Suprapubic skin (tissue), 4 donors: ENCODE results near the gene GUCY1A2. TPM values are rescaled to one million over a fixed set of nuclear protein-coding genes. Genes with fewer than 3 reads are reported as not detected.
"Not testable (repeated sequence)": the region's sequence is repeated elsewhere in the genome, so short reads cannot be mapped to it uniquely, and the experiment has no call there.

Experiments
- DNase-seq, 2 donors: peaks; one replicate each; pipeline ENCODE4 v3.0.0-alpha.2; 2019; ENCODE audit warnings: low spot score in 2 of 2
- H3K27ac ChIP-seq: fragments of 200-600 bp; sonication (generic); one replicate; pipeline ENCODE4 v1.5.1; 2019
- H3K27me3 ChIP-seq: fragments of 200-600 bp; sonication (generic); one replicate; pipeline ENCODE4 v1.5.1; 2019
- H3K36me3 ChIP-seq: fragments of 200-600 bp; sonication (generic); one replicate; pipeline ENCODE4 v1.5.1; 2019
- H3K4me1 ChIP-seq: fragments of 200-600 bp; sonication (generic); one replicate; pipeline ENCODE4 v1.5.1; 2019
- H3K4me3 ChIP-seq: fragments of 200-600 bp; sonication (generic); one replicate; pipeline ENCODE4 v1.5.1; 2019; ENCODE audit warnings: mild to moderate bottlenecking
- H3K9me3 ChIP-seq: fragments of 200-600 bp; sonication (generic); one replicate; pipeline ENCODE4 v1.5.1; 2019
- EP300 ChIP-seq: sonication (generic); formaldehyde crosslinking; IDR thresholded peaks from one replicate; pipeline ENCODE4 v1.6.1; 2017; ENCODE audit warnings: antibody characterized with exemption
- POLR2A ChIP-seq, 2 donors: fragments of 450-650 bp; IDR thresholded peaks; one replicate each; pipeline ENCODE4 v1.6.1; 2017; ENCODE audit warnings: antibody characterized with exemption in 2 of 2, mild to moderate bottlenecking in 2 of 2, moderate library complexity in 2 of 2
- POLR2AphosphoS5 ChIP-seq, 3 donors: sonication (generic); formaldehyde crosslinking; IDR thresholded peaks; one replicate each; pipeline ENCODE4 v1.6.1; 2017; ENCODE audit warnings: antibody characterized with exemption in 3 of 3
- WGBS: methylation state at CpG from one replicate; pipeline ENCODE4 v1.1.5; 2018; 5-methylcytosine and 5-hydroxymethylcytosine counted together
- total RNA-seq, 4 donors: library from RNA; depleted of rRNA; stranded (reverse); fragments of >200 nt; gene quantifications; one replicate each; pipeline ENCODE4 v1.1.0, GENCODE V29; 2016
- TF ChIP-seq, protein P1 (sequence below), 2 donors: fragments of 200-600 bp in 1 of 2; fragments of 450-650 bp in 1 of 2; sonication (generic) in 1 of 2; IDR thresholded peaks; one replicate each; pipeline ENCODE4 v1.5.1; 2016 to 2019; ENCODE audit warnings: antibody characterized with exemption in 2 of 2, mild to moderate bottlenecking in 1 of 2, moderate library complexity in 1 of 2

The GUCY1A2 gene
- total RNA-seq, 4 donors from 2014 or later, result 0.49 to 2.7 (median 1.2) TPM

DNA sequence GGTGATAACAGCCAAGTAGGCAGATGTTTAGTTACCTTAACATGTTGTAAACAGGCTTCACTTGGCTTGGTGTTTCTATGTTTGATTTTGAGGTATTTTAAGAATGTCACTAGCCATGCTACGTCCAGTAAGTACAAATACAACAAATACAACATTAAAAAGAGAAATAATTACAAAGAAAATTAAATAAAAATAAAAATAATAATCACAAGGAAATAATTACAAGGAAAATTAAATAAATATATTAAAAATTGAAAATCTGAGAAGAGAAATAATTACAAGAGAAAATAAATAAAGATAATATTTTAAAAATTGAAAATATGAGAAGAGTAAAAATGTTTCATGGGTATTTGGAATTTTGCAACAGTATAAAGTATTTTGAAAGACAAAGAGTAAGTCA, 103.9 kb downstream of the GUCY1A2 start:
- no peaks in the 10 kb centered on the region for H3K27me3 ChIP-seq
- no peak for TF ChIP-seq POLR2AphosphoS5 (IDR thresholded peaks at IDR 0.05)
- no peak for TF ChIP-seq EP300
- TF ChIP-seq, protein P1, sequence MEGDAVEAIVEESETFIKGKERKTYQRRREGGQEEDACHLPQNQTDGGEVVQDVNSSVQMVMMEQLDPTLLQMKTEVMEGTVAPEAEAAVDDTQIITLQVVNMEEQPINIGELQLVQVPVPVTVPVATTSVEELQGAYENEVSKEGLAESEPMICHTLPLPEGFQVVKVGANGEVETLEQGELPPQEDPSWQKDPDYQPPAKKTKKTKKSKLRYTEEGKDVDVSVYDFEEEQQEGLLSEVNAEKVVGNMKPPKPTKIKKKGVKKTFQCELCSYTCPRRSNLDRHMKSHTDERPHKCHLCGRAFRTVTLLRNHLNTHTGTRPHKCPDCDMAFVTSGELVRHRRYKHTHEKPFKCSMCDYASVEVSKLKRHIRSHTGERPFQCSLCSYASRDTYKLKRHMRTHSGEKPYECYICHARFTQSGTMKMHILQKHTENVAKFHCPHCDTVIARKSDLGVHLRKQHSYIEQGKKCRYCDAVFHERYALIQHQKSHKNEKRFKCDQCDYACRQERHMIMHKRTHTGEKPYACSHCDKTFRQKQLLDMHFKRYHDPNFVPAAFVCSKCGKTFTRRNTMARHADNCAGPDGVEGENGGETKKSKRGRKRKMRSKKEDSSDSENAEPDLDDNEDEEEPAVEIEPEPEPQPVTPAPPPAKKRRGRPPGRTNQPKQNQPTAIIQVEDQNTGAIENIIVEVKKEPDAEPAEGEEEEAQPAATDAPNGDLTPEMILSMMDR (IDR thresholded peaks at IDR 0.05), result no peak
- no peak for TF ChIP-seq POLR2A (IDR thresholded peaks at IDR 0.05)
- H3K4me3 ChIP-seq, result no peak overlapping the region
- no peaks in the 10 kb centered on the region for H3K9me3 ChIP-seq
- whole genome bisulfite sequencing, result 70% methylated on average over 1 of the region's 1 CpG
- H3K27ac ChIP-seq, result no peak overlapping the region
- H3K4me1 ChIP-seq, result no peaks in the 10 kb centered on the region
- DNase-seq, result no peak
- H3K36me3 ChIP-seq, result no peaks in the 10 kb centered on the region

DNA sequence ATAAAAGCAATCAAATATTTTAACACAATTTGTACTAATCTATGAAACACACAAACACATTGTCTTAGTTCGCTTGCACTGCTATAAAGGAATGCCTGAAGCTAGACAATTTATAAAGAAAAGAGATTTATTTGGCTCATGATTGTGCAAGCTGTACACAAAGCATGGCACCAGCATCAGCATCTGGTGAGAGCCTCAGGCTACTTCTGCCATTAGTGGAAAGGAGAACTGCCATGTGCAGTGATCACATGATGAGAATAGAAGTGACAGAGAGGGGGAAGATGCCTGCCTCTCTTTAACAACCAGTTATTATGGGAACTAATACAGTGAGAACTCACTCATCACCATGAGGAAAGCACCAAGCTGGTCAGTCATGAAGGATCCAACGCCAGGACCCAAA, 105.1 kb downstream of the GUCY1A2 start:
- Histone ChIP-seq H3K4me1 (no peaks in the 10 kb centered on the region), H3K4me3 (no peak overlapping the region), H3K27me3 (no peaks in the 10 kb centered on the region), H3K36me3 (no peaks in the 10 kb centered on the region), H3K27ac (no peak overlapping the region), H3K9me3 (no peaks in the 10 kb centered on the region)
- TF ChIP-seq, protein P1 (IDR thresholded peaks at IDR 0.05), result no peak
- TF ChIP-seq POLR2AphosphoS5 (IDR thresholded peaks at IDR 0.05) (no peak), POLR2A (IDR thresholded peaks at IDR 0.05) (no peak), EP300 (no peak)
- no peak for DNase-seq
- 76% methylated on average over 2 of the region's 2 CpGs for WGBS

DNA sequence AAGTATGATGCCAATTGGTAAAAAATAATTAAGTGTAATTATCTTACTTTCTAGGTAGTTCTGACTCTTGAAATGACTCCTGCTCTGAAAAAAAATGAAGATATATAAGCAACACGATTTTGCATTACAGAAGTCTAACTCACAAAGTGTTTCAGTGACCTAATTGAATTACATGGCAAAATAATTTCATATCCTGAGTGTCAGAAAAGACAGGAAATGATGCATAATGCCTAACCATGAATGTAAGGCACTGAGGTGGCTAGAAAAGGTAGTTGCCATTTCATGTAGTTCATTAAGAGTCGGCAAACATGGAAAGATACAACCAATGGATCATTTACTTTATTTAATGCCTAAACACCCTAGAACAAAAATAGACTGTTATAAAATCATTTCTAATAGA, 113.5 kb downstream of the GUCY1A2 start:
- Histone ChIP-seq H3K27ac (no peak overlapping the region), H3K4me1 (no peaks in the 10 kb centered on the region), H3K27me3 (no peaks in the 10 kb centered on the region), H3K36me3 (no peaks in the 10 kb centered on the region), H3K9me3 (no peaks in the 10 kb centered on the region), H3K4me3 (no peak overlapping the region)
- no peak for DNase-seq
- WGBS, result 82% methylated on average over 2 of the region's 2 CpGs
- TF ChIP-seq POLR2A (IDR thresholded peaks at IDR 0.05), result no peak
- TF ChIP-seq, protein P1 (IDR thresholded peaks at IDR 0.05), result no peak
- no peak for TF ChIP-seq EP300
- no peak for TF ChIP-seq POLR2AphosphoS5 (IDR thresholded peaks at IDR 0.05)

DNA sequence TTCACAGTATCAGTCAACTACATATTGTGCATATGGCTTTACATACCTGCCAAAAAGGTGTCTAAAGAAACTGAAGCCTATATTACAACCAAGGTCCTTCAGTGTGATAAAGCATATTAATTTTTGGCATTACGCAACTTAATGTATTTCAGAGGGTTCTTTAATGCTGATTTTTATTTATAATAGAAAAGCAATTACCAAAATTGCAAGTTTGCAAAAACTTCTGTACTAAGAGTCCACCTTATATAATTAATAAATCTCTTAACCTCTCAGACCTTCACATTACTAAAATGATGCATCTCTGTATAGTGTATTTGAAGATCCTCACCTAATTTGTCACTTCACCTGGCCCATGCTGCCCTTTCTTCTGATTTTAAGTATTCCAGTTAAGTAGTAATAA, 128.6 kb downstream of the GUCY1A2 start:
- no peaks in the 10 kb centered on the region for H3K9me3 ChIP-seq
- no peak overlapping the region for H3K27ac ChIP-seq
- H3K4me1 ChIP-seq, result no peaks in the 10 kb centered on the region
- no peak overlapping the region for H3K4me3 ChIP-seq
- no peaks in the 10 kb centered on the region for H3K36me3 ChIP-seq
- TF ChIP-seq, protein P1 (IDR thresholded peaks at IDR 0.05), result no peak
- no peak for TF ChIP-seq POLR2AphosphoS5 (IDR thresholded peaks at IDR 0.05)
- TF ChIP-seq POLR2A (IDR thresholded peaks at IDR 0.05), result no peak
- TF ChIP-seq EP300, result no peak
- H3K27me3 ChIP-seq, result no peaks in the 10 kb centered on the region
- WGBS, result 96% methylated on average over 1 of the region's 1 CpG
- DNase-seq, result no peak

DNA sequence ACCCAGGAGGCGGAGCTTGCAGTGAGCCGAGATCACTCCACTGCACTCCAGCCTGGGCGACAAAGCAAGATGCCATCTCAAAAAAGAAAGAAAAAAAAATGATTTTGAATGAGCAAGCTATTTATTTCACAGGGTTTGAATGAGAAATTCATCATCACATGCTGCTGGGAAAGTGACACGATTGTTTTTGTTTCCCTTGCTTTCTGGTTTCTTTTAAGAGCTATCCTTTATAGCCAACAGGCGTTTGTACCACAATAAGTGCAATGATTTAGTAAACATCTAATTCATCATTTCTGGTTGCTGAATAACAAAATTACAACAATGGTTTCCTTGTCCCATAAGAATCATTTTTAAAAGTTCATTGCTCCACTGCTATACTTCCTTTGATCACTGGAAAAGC, 129.9 kb downstream of the GUCY1A2 start:
- no peaks in the 10 kb centered on the region for H3K9me3 ChIP-seq
- 76% methylated on average over 5 of the region's 5 CpGs for WGBS
- no peak overlapping the region for H3K27ac ChIP-seq
- H3K36me3 ChIP-seq, result no peaks in the 10 kb centered on the region
- H3K4me1 ChIP-seq, result no peaks in the 10 kb centered on the region
- TF ChIP-seq EP300 (no peak), POLR2AphosphoS5 (IDR thresholded peaks at IDR 0.05) (no peak), POLR2A (IDR thresholded peaks at IDR 0.05) (no peak)
- TF ChIP-seq, protein P1 (IDR thresholded peaks at IDR 0.05), result no peak
- DNase-seq, result no peak
- no peak overlapping the region for H3K4me3 ChIP-seq
- no peaks in the 10 kb centered on the region for H3K27me3 ChIP-seq

DNA sequence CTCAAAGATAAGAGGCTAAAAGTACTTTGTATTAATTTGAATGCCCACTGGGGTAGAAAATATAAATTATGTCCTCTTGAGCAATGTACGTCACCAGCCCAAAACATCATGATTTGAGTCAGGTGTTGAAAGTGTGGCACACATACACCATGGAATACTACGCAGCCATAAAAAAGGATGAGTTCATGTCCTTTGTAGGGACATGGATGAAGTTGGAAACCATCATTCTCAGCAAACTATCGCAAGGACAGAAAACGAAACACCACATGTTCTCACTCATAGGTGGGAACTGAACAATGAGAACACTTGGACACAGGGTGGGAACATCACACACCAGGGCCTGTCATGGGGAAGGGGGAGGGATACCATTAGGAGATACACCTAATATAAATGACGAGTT, 134.6 kb downstream of the GUCY1A2 start:
- H3K9me3 ChIP-seq, H3K4me3 ChIP-seq, H3K4me1 ChIP-seq, H3K36me3 ChIP-seq, H3K27ac ChIP-seq, H3K27me3 ChIP-seq, DNase-seq: not testable (repeated sequence)
- 75% methylated on average over 5 of the region's 5 CpGs for WGBS
